Measurements from ENCODE around the gene MTMR12. TPM values are rescaled to one million over a fixed set of nuclear protein-coding genes. Genes with fewer than 3 reads are reported as not detected.
"Not testable (repeated sequence)": the region's sequence is repeated elsewhere in the genome, so short reads cannot be mapped to it uniquely, and the experiment has no call there.

The MTMR12 gene
- polyA plus RNA-seq, 3 donors from 2014 or later: 17.2 to 30.5 (median 20.3) TPM

GRCh38 chr5:32302835-32303754 lies 9.6 kb downstream of the MTMR12 start:
- no peaks in the 10 kb centered on the region for H3K27me3 Mint-ChIP-seq (ENCODE audit: low read depth in 3 of 3)
- peaks cover 0 to 9% (median 7%) of the 10 kb centered on the region in 3 donors for H3K36me3 Mint-ChIP-seq
- peaks cover 86 to 99% of the 10 kb centered on the region in 2 donors for H3K4me1 Mint-ChIP-seq
- H3K9me3 Mint-ChIP-seq: no peaks in the 10 kb centered on the region
- H3K27ac Mint-ChIP-seq: peak overlapping the region in 5 of 6 donors; percentile 8 to 50 (median 24)
- no peak for DNase-seq
- peak overlapping the region in 1 of 5 donors; percentile 15 for H3K4me3 Mint-ChIP-seq

GRCh38 chr5:32301891-32302290 lies 10.8 kb downstream of the MTMR12 start:
- H3K9me3 Mint-ChIP-seq: no peaks in the 10 kb centered on the region
- peaks cover 85 to 99% of the 10 kb centered on the region in 2 donors for H3K4me1 Mint-ChIP-seq
- peaks cover 5 to 10% (median 9%) of the 10 kb centered on the region in 3 donors for H3K36me3 Mint-ChIP-seq
- H3K4me3 Mint-ChIP-seq: no peak overlapping the region
- H3K27ac Mint-ChIP-seq: no peak overlapping the region
- no peak for DNase-seq
- peaks cover 0 to 3% (median 0%) of the 10 kb centered on the region in 3 donors for H3K27me3 Mint-ChIP-seq (ENCODE audit: low read depth in 3 of 3)

GRCh38 chr5:32299059-32299677 lies 13.6 kb downstream of the MTMR12 start:
- Mint-ChIP-seq H3K4me1 (peaks cover 68 to 81% of the 10 kb centered on the region in 2 donors), H3K27ac (peak overlapping the region; percentile 11 to 80 (median 65)), H3K9me3 (no peaks in the 10 kb centered on the region), H3K4me3 (peak overlapping the region in 2 of 5 donors; percentile 4 to 30), H3K36me3 (peaks cover 5 to 9% (median 7%) of the 10 kb centered on the region in 3 donors), H3K27me3 (ENCODE audit: low read depth in 3 of 3) (peaks cover 0 to 3% (median 0%) of the 10 kb centered on the region in 3 donors)
- DNase-seq: no peak

- peak; percentile 32 to 41 (median 36) for DNase-seq
- Mint-ChIP-seq H3K9me3 (no peaks in the 10 kb centered on the region), H3K27me3 (ENCODE audit: low read depth in 3 of 3) (peaks cover 0 to 3% (median 0%) of the 10 kb centered on the region in 3 donors), H3K36me3 (peaks cover 9 to 14% (median 11%) of the 10 kb centered on the region in 3 donors), H3K4me3 (peak overlapping the region in 4 of 5 donors; percentile 8 to 46 (median 37)), H3K27ac (peak overlapping the region; percentile 39 to 83 (median 56)), H3K4me1 (peaks cover 65 to 81% of the 10 kb centered on the region in 2 donors)
These were observed 14.7 kb downstream of the MTMR12 start for GRCh38 chr5:32298059-32298415.

GRCh38 chr5:32297181-32298058 lies 15.3 kb downstream of the MTMR12 start:
- peaks cover 0 to 3% (median 0%) of the 10 kb centered on the region in 3 donors for H3K27me3 Mint-ChIP-seq (ENCODE audit: low read depth in 3 of 3)
- peak overlapping the region in 4 of 5 donors; percentile 18 to 46 (median 35) for H3K4me3 Mint-ChIP-seq
- H3K36me3 Mint-ChIP-seq: peaks cover 9 to 20% (median 17%) of the 10 kb centered on the region in 3 donors
- peak overlapping the region; percentile 39 to 83 (median 68) for H3K27ac Mint-ChIP-seq
- no peak for DNase-seq
- H3K4me1 Mint-ChIP-seq: peaks cover 67 to 81% of the 10 kb centered on the region in 2 donors
- H3K9me3 Mint-ChIP-seq: no peaks in the 10 kb centered on the region

GRCh38 chr5:32295966-32296772 lies 16.6 kb downstream of the MTMR12 start:
- not testable (repeated sequence) for H3K9me3 Mint-ChIP-seq; H3K27me3 Mint-ChIP-seq (ENCODE audit: low read depth in 3 of 3); DNase-seq; H3K4me3 Mint-ChIP-seq; H3K27ac Mint-ChIP-seq
- H3K4me1 Mint-ChIP-seq: peaks cover 71 to 82% of the 10 kb centered on the region in 2 donors
- peaks cover 9 to 20% (median 18%) of the 10 kb centered on the region in 3 donors for H3K36me3 Mint-ChIP-seq

GRCh38 chr5:32291591-32291990 lies 21.1 kb downstream of the MTMR12 start:
- DNase-seq: no peak
- H3K9me3 Mint-ChIP-seq: no peaks in the 10 kb centered on the region
- H3K27me3 Mint-ChIP-seq (ENCODE audit: low read depth in 3 of 3): peaks cover 0 to 2% (median 0%) of the 10 kb centered on the region in 3 donors
- H3K36me3 Mint-ChIP-seq: peaks cover 5 to 15% (median 13%) of the 10 kb centered on the region in 3 donors
- peaks cover 63 to 84% of the 10 kb centered on the region in 2 donors for H3K4me1 Mint-ChIP-seq
- peak overlapping the region in 1 of 6 donors; percentile 17 for H3K27ac Mint-ChIP-seq
- H3K4me3 Mint-ChIP-seq: no peak overlapping the region

- Mint-ChIP-seq H3K4me3 (peak overlapping the region in 1 of 5 donors; percentile 31), H3K9me3 (no peaks in the 10 kb centered on the region), H3K4me1 (peaks cover 62 to 85% of the 10 kb centered on the region in 2 donors), H3K27me3 (ENCODE audit: low read depth in 3 of 3) (peaks cover 0 to 2% (median 0%) of the 10 kb centered on the region in 3 donors), H3K27ac (peak overlapping the region; percentile 7 to 74 (median 43)), H3K36me3 (peaks cover 5 to 15% (median 13%) of the 10 kb centered on the region in 3 donors)
- DNase-seq: no peak
These were observed 21.8 kb downstream of the MTMR12 start for GRCh38 chr5:32290922-32291321.

GRCh38 chr5:32290501-32290900 lies 22.2 kb downstream of the MTMR12 start:
- peaks cover 65 to 88% of the 10 kb centered on the region in 2 donors for H3K4me1 Mint-ChIP-seq

GRCh38 chr5:32289986-32290385 lies 22.8 kb downstream of the MTMR12 start:
- H3K36me3 Mint-ChIP-seq: peaks cover 5 to 15% (median 13%) of the 10 kb centered on the region in 3 donors
- DNase-seq; H3K9me3 Mint-ChIP-seq; H3K4me3 Mint-ChIP-seq; H3K27me3 Mint-ChIP-seq (ENCODE audit: low read depth in 3 of 3): not testable (repeated sequence)
- peaks cover 67 to 90% of the 10 kb centered on the region in 2 donors for H3K4me1 Mint-ChIP-seq
- H3K27ac Mint-ChIP-seq: peak overlapping the region in 3 of 6 donors; percentile 15 to 39 (median 24)

More at GRCh38 chr5:32290501-32290900, 22.2 kb downstream of the MTMR12 start:
- H3K27me3 Mint-ChIP-seq (ENCODE audit: low read depth in 3 of 3); H3K9me3 Mint-ChIP-seq; DNase-seq; H3K4me3 Mint-ChIP-seq: not testable (repeated sequence)
- Mint-ChIP-seq H3K36me3 (peaks cover 5 to 15% (median 13%) of the 10 kb centered on the region in 3 donors), H3K27ac (peak overlapping the region in 4 of 6 donors; percentile 37 to 74 (median 44))

GRCh38 chr5:32288135-32288534 lies 24.6 kb downstream of the MTMR12 start:
- H3K27me3 Mint-ChIP-seq (ENCODE audit: low read depth in 3 of 3); H3K4me3 Mint-ChIP-seq; H3K36me3 Mint-ChIP-seq; DNase-seq; H3K9me3 Mint-ChIP-seq: not testable (repeated sequence)
- peaks cover 71 to 89% of the 10 kb centered on the region in 2 donors for H3K4me1 Mint-ChIP-seq
- peak overlapping the region; percentile 7 to 60 (median 45) for H3K27ac Mint-ChIP-seq

- H3K27me3 Mint-ChIP-seq (ENCODE audit: low read depth in 3 of 3); H3K9me3 Mint-ChIP-seq; H3K4me3 Mint-ChIP-seq; H3K36me3 Mint-ChIP-seq; DNase-seq: not testable (repeated sequence)
- Mint-ChIP-seq H3K27ac (peak overlapping the region in 5 of 6 donors; percentile 6 to 30 (median 12)), H3K4me1 (peaks cover 72 to 89% of the 10 kb centered on the region in 2 donors)
These were observed 25.2 kb downstream of the MTMR12 start for GRCh38 chr5:32287525-32287924.
